HepG2 (cell line): ENCODE results near the gene GNL2. TPM values are rescaled to one million over a fixed set of nuclear protein-coding genes. Genes with fewer than 3 reads are reported as not detected.
A peak's percentile ranks its signal among the peaks of the same experiment; 100 is the strongest.

Experiments used
- AGO2 ChIP-seq: fragments of 200-400 bp; formaldehyde crosslinking; optimal IDR thresholded peaks from 2 replicates; pipeline ENCODE3; 2017; ENCODE audit warnings: mild to moderate bottlenecking, low read depth, low read length, moderate library complexity
- ATF7-NPFF ChIP-seq: sonication (generic); formaldehyde crosslinking; IDR thresholded peaks from 2 replicates; pipeline ENCODE4 v1.8.1; 2023; ENCODE audit warnings: mild to moderate bottlenecking, low read depth, missing genetic modification reagents, moderate library complexity
- BATF2 ChIP-seq: sonication (generic); formaldehyde crosslinking; IDR thresholded peaks from 2 replicates; pipeline ENCODE4 v1.8.0; 2022; ENCODE audit warnings: mild to moderate bottlenecking, missing genetic modification reagents, moderate library complexity
- DNMT3B ChIP-seq: conservative IDR thresholded peaks from 2 replicates; pipeline ENCODE4 v1.6.1; 2016; ENCODE audit warnings: missing biosample characterization, control low read depth
- IRX3 ChIP-seq: sonication (generic); formaldehyde crosslinking; IDR thresholded peaks from 2 replicates; pipeline ENCODE4 v1.8.1; 2023; ENCODE audit warnings: mild to moderate bottlenecking, low read depth, missing genetic modification reagents, borderline replicate concordance
- KDM5A ChIP-seq: fragments of 200-600 bp; sonication (generic); IDR thresholded peaks from 2 replicates; pipeline ENCODE4 v1.7.0; 2018; ENCODE audit warnings: antibody characterized with exemption, mild to moderate bottlenecking, low read length, borderline replicate concordance
- MYC ChIP-seq: sonication (generic); formaldehyde crosslinking; IDR thresholded peaks from 2 replicates; pipeline ENCODE4 v1.9.0; 2021; ENCODE audit warnings: missing genetic modification reagents, borderline replicate concordance
- NFYB ChIP-seq: sonication (generic); formaldehyde crosslinking; IDR thresholded peaks from 2 replicates; pipeline ENCODE4 v1.4.0; 2020; ENCODE audit warnings: missing genetic modification reagents
- POLR2G ChIP-seq: fragments of 200-400 bp; formaldehyde crosslinking; IDR thresholded peaks from 2 replicates; pipeline ENCODE4 v1.6.1; 2018; ENCODE audit warnings: mild to moderate bottlenecking, low read depth, low read length, moderate library complexity
- SIN3B ChIP-seq: fragments of 150-350 bp; IDR thresholded peaks from 2 replicates; pipeline ENCODE4 v1.6.1; 2014; ENCODE audit warnings: low read length
- SRY ChIP-seq: sonication (generic); formaldehyde crosslinking; IDR thresholded peaks from 2 replicates; pipeline ENCODE4 v1.8.0; 2022; ENCODE audit warnings: mild to moderate bottlenecking, missing genetic modification reagents
- TAF1 ChIP-seq: sonication (generic); formaldehyde crosslinking; IDR thresholded peaks from 2 replicates; pipeline ENCODE4 v1.4.0; 2020; ENCODE audit warnings: missing genetic modification reagents
- ZNF296 ChIP-seq: sonication (generic); formaldehyde crosslinking; conservative IDR thresholded peaks from 2 replicates; pipeline ENCODE4 v1.5.0; 2020; ENCODE audit warnings: mild to moderate bottlenecking, missing genetic modification reagents
- polyA plus RNA-seq, 8 experiments: library from polyadenylated mRNA; depleted of rRNA in 3 of 8; stranded (reverse) in 7 of 8; unstranded in 1 of 8; fragments of >200 nt; fragmentation: Illumina TruSeq in 4 of 8; extraction: Trizol in 4 of 8; gene quantifications; 2 replicates each; pipeline versions ENCODE4 v1.2.1 to v1.2.3, GENCODE V29; 2011 to 2016; ENCODE audit warnings: low read depth in 4 of 8, missing spikeins in 1 of 8, mixed read lengths in 1 of 8; ENCODE audit not compliant: insufficient read depth in 1 of 8
- total RNA-seq, 5 experiments: library from RNA; depleted of rRNA; stranded (reverse); fragments of >200 nt; fragmentation: Illumina TruSeq; extraction: Trizol; gene quantifications; 2 replicates each; pipeline ENCODE4 v1.2.3, GENCODE V29; 2016; ENCODE audit warnings: low read depth in 1 of 5
- TF ChIP-seq, protein P1 (sequence below): IDR thresholded peaks from 2 replicates; pipeline ENCODE4 v1.4.0; 2020; ENCODE audit warnings: mild to moderate bottlenecking, missing genetic modification reagents
- TF ChIP-seq, protein P2 (sequence below): IDR thresholded peaks from 2 replicates; pipeline ENCODE4 v1.6.1; 2012; ENCODE audit warnings: inconsistent platforms
- TF ChIP-seq, protein P3 (sequence below), 2 experiments: sonication (generic) in 1 of 2; formaldehyde crosslinking in 1 of 2; IDR thresholded peaks; 2 replicates each; pipeline versions ENCODE4 v1.4.0 to v1.6.1; 2018 to 2020; ENCODE audit warnings: missing genetic modification reagents in 2 of 2, borderline replicate concordance in 1 of 2, low read depth in 1 of 2, mild to moderate bottlenecking in 1 of 2, missing biosample characterization in 1 of 2

Gene GNL2
- total and polyA plus RNA-seq, 2 of the 13 experiments (the other 11 are each of a cell fraction or from before 2014, with no cell fraction given): 32.1 to 72.1 TPM

DNA sequence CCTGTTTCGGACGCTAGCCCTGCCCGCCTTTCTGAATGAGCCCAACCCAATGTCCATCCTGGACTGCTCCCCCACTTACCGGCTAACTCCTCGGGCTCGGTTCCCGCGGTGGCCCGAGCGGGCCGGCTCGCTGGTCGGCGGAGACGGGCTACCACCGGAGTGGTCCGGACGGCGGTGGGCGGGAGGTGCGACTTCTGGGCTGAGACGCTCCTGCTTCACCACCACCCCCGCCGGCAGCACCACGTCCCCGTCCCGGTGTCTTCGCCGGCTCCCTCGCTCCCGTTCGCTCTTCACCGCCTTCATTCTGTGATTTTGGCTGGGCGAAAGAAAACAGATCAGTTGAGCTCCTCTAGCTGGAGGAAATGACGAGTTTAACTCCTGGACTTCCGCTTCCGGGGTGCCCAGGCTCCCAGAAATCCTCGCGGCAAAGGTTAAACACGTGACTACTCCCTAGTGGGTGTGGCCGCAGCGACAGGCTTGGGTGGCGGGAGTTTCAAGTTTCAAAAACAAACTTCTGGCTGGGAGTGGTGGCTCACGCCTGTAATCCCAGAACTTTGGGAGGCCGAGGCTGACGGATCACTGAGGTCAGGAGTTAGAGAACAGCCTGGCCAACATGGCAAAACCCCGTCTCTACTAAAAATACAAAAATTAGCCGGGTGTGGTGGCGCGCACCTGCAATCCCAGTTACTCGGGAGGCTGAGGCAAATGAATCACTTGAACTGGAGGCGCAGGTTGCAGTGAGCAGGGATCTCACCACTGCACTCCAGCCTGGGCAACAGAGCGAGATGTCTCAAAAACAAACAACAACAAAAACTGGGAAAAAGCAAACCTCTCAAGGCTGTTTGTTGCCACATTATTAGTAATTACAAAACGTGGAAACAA is 41.6 kb downstream of the GNL2 start, which contains the start of gene SNIP1 (continued):
- TF ChIP-seq, protein P1, sequence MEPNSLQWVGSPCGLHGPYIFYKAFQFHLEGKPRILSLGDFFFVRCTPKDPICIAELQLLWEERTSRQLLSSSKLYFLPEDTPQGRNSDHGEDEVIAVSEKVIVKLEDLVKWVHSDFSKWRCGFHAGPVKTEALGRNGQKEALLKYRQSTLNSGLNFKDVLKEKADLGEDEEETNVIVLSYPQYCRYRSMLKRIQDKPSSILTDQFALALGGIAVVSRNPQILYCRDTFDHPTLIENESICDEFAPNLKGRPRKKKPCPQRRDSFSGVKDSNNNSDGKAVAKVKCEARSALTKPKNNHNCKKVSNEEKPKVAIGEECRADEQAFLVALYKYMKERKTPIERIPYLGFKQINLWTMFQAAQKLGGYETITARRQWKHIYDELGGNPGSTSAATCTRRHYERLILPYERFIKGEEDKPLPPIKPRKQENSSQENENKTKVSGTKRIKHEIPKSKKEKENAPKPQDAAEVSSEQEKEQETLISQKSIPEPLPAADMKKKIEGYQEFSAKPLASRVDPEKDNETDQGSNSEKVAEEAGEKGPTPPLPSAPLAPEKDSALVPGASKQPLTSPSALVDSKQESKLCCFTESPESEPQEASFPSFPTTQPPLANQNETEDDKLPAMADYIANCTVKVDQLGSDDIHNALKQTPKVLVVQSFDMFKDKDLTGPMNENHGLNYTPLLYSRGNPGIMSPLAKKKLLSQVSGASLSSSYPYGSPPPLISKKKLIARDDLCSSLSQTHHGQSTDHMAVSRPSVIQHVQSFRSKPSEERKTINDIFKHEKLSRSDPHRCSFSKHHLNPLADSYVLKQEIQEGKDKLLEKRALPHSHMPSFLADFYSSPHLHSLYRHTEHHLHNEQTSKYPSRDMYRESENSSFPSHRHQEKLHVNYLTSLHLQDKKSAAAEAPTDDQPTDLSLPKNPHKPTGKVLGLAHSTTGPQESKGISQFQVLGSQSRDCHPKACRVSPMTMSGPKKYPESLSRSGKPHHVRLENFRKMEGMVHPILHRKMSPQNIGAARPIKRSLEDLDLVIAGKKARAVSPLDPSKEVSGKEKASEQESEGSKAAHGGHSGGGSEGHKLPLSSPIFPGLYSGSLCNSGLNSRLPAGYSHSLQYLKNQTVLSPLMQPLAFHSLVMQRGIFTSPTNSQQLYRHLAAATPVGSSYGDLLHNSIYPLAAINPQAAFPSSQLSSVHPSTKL: peak; percentile 45
- TF ChIP-seq KDM5A (peak; percentile 95), NFYB (peak; percentile 44; the same call in 1 of the 2 replicates), POLR2G (peak; percentile 89), AGO2 (peak; percentile 75), ZNF296 (CRISPR knock-in tag) (no peak), SIN3B (peak; percentile 85), DNMT3B (CRISPR knock-in tag) (no peak), TAF1 (CRISPR knock-in tag) (peak; percentile 74), SRY (CRISPR knock-in tag) (peak; percentile 68; the same call in 1 of the 2 replicates), IRX3 (CRISPR knock-in tag) (0 out of 2 replicates have a peak, but pooled peaks have one; percentile 41), ATF7-NPFF (CRISPR knock-in tag) (0 out of 2 replicates have a peak, but pooled peaks have one; percentile 49), MYC (CRISPR knock-in tag) (peak; percentile 73; the same call in 1 of the 2 replicates), BATF2 (CRISPR knock-in tag) (0 out of 2 replicates have a peak, but pooled peaks have one; percentile 18)
- TF ChIP-seq, protein P2, sequence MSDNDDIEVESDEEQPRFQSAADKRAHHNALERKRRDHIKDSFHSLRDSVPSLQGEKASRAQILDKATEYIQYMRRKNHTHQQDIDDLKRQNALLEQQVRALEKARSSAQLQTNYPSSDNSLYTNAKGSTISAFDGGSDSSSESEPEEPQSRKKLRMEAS: peak; percentile 75
- TF ChIP-seq, protein P3, sequence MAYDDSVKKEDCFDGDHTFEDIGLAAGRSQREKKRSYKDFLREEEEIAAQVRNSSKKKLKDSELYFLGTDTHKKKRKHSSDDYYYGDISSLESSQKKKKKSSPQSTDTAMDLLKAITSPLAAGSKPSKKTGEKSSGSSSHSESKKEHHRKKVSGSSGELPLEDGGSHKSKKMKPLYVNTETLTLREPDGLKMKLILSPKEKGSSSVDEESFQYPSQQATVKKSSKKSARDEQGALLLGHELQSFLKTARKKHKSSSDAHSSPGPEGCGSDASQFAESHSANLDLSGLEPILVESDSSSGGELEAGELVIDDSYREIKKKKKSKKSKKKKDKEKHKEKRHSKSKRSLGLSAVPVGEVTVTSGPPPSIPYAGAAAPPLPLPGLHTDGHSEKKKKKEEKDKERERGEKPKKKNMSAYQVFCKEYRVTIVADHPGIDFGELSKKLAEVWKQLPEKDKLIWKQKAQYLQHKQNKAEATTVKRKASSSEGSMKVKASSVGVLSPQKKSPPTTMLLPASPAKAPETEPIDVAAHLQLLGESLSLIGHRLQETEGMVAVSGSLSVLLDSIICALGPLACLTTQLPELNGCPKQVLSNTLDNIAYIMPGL (CRISPR knock-in tag; IDR thresholded peaks at IDR 0.05; ENCODE audit: borderline replicate concordance in 1 of 2, low read depth in 1 of 2): peak in 1 of 2 experiments; percentile 62; a peak in 1 of 4 replicates
